SH-SY5Y (cell line): ENCODE results near the gene CC2D1A.

ENCODE experiments used
- GATA2 ChIP-seq: IDR thresholded peaks from 2 replicates; pipeline ENCODE4 v1.6.1; 2011; ENCODE audit warnings: mild to moderate bottlenecking, low read depth, low read length
- GATA3 ChIP-seq: IDR thresholded peaks from 2 replicates; pipeline ENCODE4 v1.6.1; 2011; ENCODE audit warnings: low read depth, mild to moderate bottlenecking, low read length, moderate library complexity

- peak; percentile 86 for TF ChIP-seq GATA2
- no peak for TF ChIP-seq GATA3
Observed at GRCh38 chr19:13951799-13952153, 45.8 kb downstream of the CC2D1A start.
